ENCODE results near the gene XPO6.

- TF ChIP-seq CTCF (IDR thresholded peaks at IDR 0.05), result no peak
- no peak for TF ChIP-seq POLR2A (IDR thresholded peaks at IDR 0.05)
Observed at GRCh38 chr16:28205974-28206373, 5.8 kb downstream of the XPO6 start.
